GM23248 (cell line): ENCODE data around the gene MYLIP. TPM values are rescaled to one million over a fixed set of nuclear protein-coding genes. Genes with fewer than 3 reads are reported as not detected.
"Not testable (repeated sequence)": the region's sequence is repeated elsewhere in the genome, so short reads cannot be mapped to it uniquely, and the experiment has no call there.

ENCODE experiments used
- DNase-seq: peaks from one replicate; pipeline ENCODE4 v3.0.0-alpha.2; 2015
- H2AFZ ChIP-seq: fragments of 200-600 bp; sonication (generic); 2 replicates; pipeline ENCODE4 v1.6.1; 2016; ENCODE audit warnings: antibody characterized with exemption
- H3F3A ChIP-seq: fragments of 200-600 bp; sonication (generic); 2 replicates; pipeline ENCODE4 v1.6.1; 2016; ENCODE audit warnings: mild to moderate bottlenecking, antibody characterized with exemption, mixed run types; ENCODE audit not compliant: insufficient read depth
- H3K27ac ChIP-seq: fragments of 200-600 bp; sonication (generic); 2 replicates; pipeline ENCODE4 v1.5.1; 2016; ENCODE audit warnings: mild to moderate bottlenecking
- H3K27me3 ChIP-seq: fragments of 200-600 bp; sonication (generic); replicated peaks from 2 replicates; pipeline ENCODE4 v1.6.1; 2016; ENCODE audit warnings: mild to moderate bottlenecking; ENCODE audit not compliant: insufficient read depth
- H3K36me3 ChIP-seq: fragments of 200-600 bp; sonication (generic); 2 replicates; pipeline ENCODE4 v1.6.1; 2016; ENCODE audit warnings: low read depth, mild to moderate bottlenecking
- H3K4me1 ChIP-seq: fragments of 200-600 bp; sonication (generic); 2 replicates; pipeline ENCODE4 v1.6.1; 2016; ENCODE audit warnings: mild to moderate bottlenecking; ENCODE audit not compliant: insufficient read depth
- H3K4me2 ChIP-seq: fragments of 200-600 bp; sonication (generic); one replicate; pipeline ENCODE4 v1.6.1; 2016; ENCODE audit warnings: mild to moderate bottlenecking; ENCODE audit not compliant: unreplicated experiment
- H3K4me3 ChIP-seq: fragments of 200-600 bp; sonication (generic); 2 replicates; pipeline ENCODE4 v1.5.1; 2016; ENCODE audit warnings: mild to moderate bottlenecking
- H3K79me2 ChIP-seq: fragments of 200-600 bp; sonication (generic); 2 replicates; pipeline ENCODE4 v1.6.1; 2016; ENCODE audit warnings: mild to moderate bottlenecking; ENCODE audit not compliant: insufficient read depth
- H3K9ac ChIP-seq: fragments of 200-600 bp; sonication (generic); 2 replicates; pipeline ENCODE4 v1.6.1; 2016; ENCODE audit warnings: mild to moderate bottlenecking
- H3K9me2 ChIP-seq: fragments of 200-600 bp; sonication (generic); 2 replicates; pipeline ENCODE4 v1.6.1; 2016; ENCODE audit warnings: mixed run types, mild to moderate bottlenecking, moderate library complexity; ENCODE audit not compliant: insufficient read depth
- H3K9me3 ChIP-seq: fragments of 200-600 bp; sonication (generic); one replicate; pipeline ENCODE4 v1.6.1; 2017; ENCODE audit warnings: low read depth
- H4K20me1 ChIP-seq: fragments of 200-600 bp; sonication (generic); 2 replicates; pipeline ENCODE4 v1.6.0; 2016; ENCODE audit not compliant: insufficient read depth
- EZH2 ChIP-seq: fragments of 200-600 bp; sonication (generic); IDR thresholded peaks from 2 replicates; pipeline ENCODE4 v1.6.1; 2018; ENCODE audit warnings: antibody characterized with exemption, mild to moderate bottlenecking; ENCODE audit not compliant: insufficient read depth, poor library complexity, severe bottlenecking
- EZH2phosphoT487 ChIP-seq: fragments of 200-600 bp; sonication (generic); IDR thresholded peaks from 2 replicates; pipeline ENCODE4 v1.6.1; 2018; ENCODE audit warnings: antibody characterized with exemption, moderate library complexity, mild to moderate bottlenecking, low read depth; ENCODE audit not compliant: insufficient read depth
- WGBS, 2 experiments: methylation state at CpG; one replicate each; pipeline ENCODE4 v1.1.6; 2015 to 2017; ENCODE audit warnings: low lambda C conversion rate in 2 of 2, low coverage in 1 of 2; ENCODE audit errors: missing lambda C conversion rate in 2 of 2; 5-methylcytosine and 5-hydroxymethylcytosine counted together
- in situ Hi-C: fragments of 300-500 bp; cut with MboI; formaldehyde crosslinking; loops from 2 replicates; pipeline ENCODE4 v1.15.0; 2020
- polyA plus RNA-seq: library from polyadenylated mRNA; unstranded; fragments of >200 nt; fragmentation: Nextera tagmentation; extraction: Ambion mirVana; gene quantifications from 2 replicates; pipeline ENCODE4 v1.2.1, GENCODE V29; 2016
- total RNA-seq: library from RNA; depleted of rRNA; stranded (reverse); fragments of >200 nt; shearing (Covaris generic); gene quantifications from 2 replicates; pipeline ENCODE4 v1.2.3, GENCODE V29; 2014

Gene MYLIP
- total and polyA plus RNA-seq, 2 experiments from 2014 or later: 1.7 to 1.9 TPM

DNA sequence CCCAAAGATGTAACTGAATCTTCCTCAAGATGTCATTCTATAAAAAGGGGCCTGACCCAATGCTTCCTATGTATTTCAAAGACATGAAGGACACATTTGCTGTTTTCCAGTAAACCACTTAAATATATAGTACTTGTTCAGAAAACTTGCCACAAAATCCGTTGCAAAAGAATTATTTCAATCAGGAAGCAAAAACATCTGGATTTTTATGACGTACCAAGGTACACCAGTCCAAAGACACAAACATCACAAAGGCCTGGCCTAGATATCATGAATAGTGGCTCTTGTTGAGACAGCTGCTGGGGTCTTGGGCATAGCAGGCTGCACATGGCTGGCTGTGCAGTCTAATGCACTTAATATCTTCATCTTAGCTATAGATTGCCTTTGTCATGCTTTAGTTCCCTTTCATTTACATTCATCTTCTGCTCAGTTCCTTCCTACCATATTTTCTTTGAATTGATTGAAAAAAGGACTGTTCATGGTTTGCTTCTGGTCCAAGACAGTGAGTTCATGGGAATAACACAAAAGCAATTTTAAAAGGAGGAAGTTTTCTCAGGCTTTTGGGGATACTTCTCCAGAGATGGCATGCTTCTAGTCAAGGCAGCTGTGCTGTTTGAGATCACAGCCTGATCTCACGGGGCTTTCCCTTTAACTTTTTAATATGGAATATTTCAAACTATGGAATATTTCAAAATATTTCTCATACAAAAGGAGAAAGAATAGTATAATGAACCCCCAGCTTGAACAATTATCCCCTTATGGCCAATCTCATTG is 44.5 kb downstream of the MYLIP start:
- H3K4me2 ChIP-seq: no peak overlapping the region
- H4K20me1 ChIP-seq: no peaks in the 10 kb centered on the region
- H3K4me1 ChIP-seq: no peaks in the 10 kb centered on the region
- H3K79me2 ChIP-seq: no peaks in the 10 kb centered on the region
- no peaks in the 10 kb centered on the region for H3F3A ChIP-seq
- H3K36me3 ChIP-seq: no peaks in the 10 kb centered on the region
- WGBS, 2 experiments: 73 to 75% methylated on average over 3 of the region's 3 CpGs
- no peaks in the 10 kb centered on the region for H3K9me3 ChIP-seq
- H3K4me3 ChIP-seq: no peak overlapping the region
- in situ Hi-C loops: no loop called here
- H3K27ac ChIP-seq: no peak overlapping the region
- H3K9ac ChIP-seq: no peak overlapping the region
- no peak overlapping the region for H2AFZ ChIP-seq
- no peak for DNase-seq
- H3K9me2 ChIP-seq: no peaks in the 10 kb centered on the region
- peaks cover 46% of the 10 kb centered on the region for H3K27me3 ChIP-seq
- no peak for TF ChIP-seq EZH2
- no peak for TF ChIP-seq EZH2phosphoT487

- in situ Hi-C loops: no loop called here
- H2AFZ ChIP-seq: no peak overlapping the region
Observed at GRCh38 chr6:16174416-16175078, 45.7 kb downstream of the MYLIP start.

GRCh38 chr6:16176600-16176999 is 47.7 kb downstream of the MYLIP start:
- H4K20me1 ChIP-seq, H3K4me1 ChIP-seq, H3K4me3 ChIP-seq, in situ Hi-C loops, H3K27ac ChIP-seq, H3K9ac ChIP-seq, H3K79me2 ChIP-seq, DNase-seq, H2AFZ ChIP-seq, H3F3A ChIP-seq, H3K4me2 ChIP-seq, H3K9me3 ChIP-seq, H3K9me2 ChIP-seq, H3K36me3 ChIP-seq: not testable (repeated sequence)
- peaks cover 42% of the 10 kb centered on the region for H3K27me3 ChIP-seq
- WGBS, 2 experiments: 67 to 69% methylated on average over 1 of the region's 1 CpG

More at GRCh38 chr6:16174416-16175078, 45.7 kb downstream of the MYLIP start:
- no peak overlapping the region for H3K27ac ChIP-seq
- no peak overlapping the region for H3K4me3 ChIP-seq
- TF ChIP-seq EZH2phosphoT487 (no peak), EZH2 (no peak)
- no peak overlapping the region for H3K4me2 ChIP-seq
- no peaks in the 10 kb centered on the region for H3K79me2 ChIP-seq
- no peaks in the 10 kb centered on the region for H3K9me2 ChIP-seq
- no peaks in the 10 kb centered on the region for H3K9me3 ChIP-seq
- 62 to 65% methylated on average over 8 of the region's 8 CpGs for WGBS, 2 experiments
- no peaks in the 10 kb centered on the region for H3K4me1 ChIP-seq
- H3K9ac ChIP-seq: no peak overlapping the region
- H3K36me3 ChIP-seq: no peaks in the 10 kb centered on the region
- H3F3A ChIP-seq: no peaks in the 10 kb centered on the region
- H4K20me1 ChIP-seq: no peaks in the 10 kb centered on the region
- H3K27me3 ChIP-seq: peaks cover 53% of the 10 kb centered on the region
- no peak for DNase-seq

GRCh38 chr6:16177881-16178280 is 49.0 kb downstream of the MYLIP start:
- no peaks in the 10 kb centered on the region for H3K9me3 ChIP-seq
- H3F3A ChIP-seq: no peaks in the 10 kb centered on the region
- no peaks in the 10 kb centered on the region for H3K79me2 ChIP-seq
- no peaks in the 10 kb centered on the region for H3K9me2 ChIP-seq
- no peak for DNase-seq
- H3K36me3 ChIP-seq: no peaks in the 10 kb centered on the region
- peaks cover 5% of the 10 kb centered on the region for H3K4me1 ChIP-seq
- WGBS, 2 experiments: 80 to 83% methylated on average over 5 of the region's 5 CpGs
- TF ChIP-seq EZH2 (no peak), EZH2phosphoT487 (no peak)
- no peaks in the 10 kb centered on the region for H4K20me1 ChIP-seq
- H3K27me3 ChIP-seq: peaks cover 42% of the 10 kb centered on the region; the same call in 1 of the 2 replicates
- H3K9ac ChIP-seq: no peak overlapping the region
- no peak overlapping the region for H3K4me3 ChIP-seq
- no peak overlapping the region for H3K4me2 ChIP-seq
- in situ Hi-C loops: no loop called here
- no peak overlapping the region for H3K27ac ChIP-seq
- H2AFZ ChIP-seq: no peak overlapping the region
